Neural progenitor cell (in vitro differentiated cells): ENCODE measurements around the gene HNF4A. TPM values are rescaled to one million over a fixed set of nuclear protein-coding genes. Genes with fewer than 3 reads are reported as not detected.

Source experiments
- DNase-seq: peaks from one replicate; pipeline ENCODE4 v3.0.0-alpha.2; 2016; ENCODE audit warnings: low spot score
- H2AFZ ChIP-seq: fragments of 200-600 bp; sonication (generic); replicated peaks from 2 replicates; pipeline ENCODE4 v1.6.1; 2016; ENCODE audit warnings: antibody characterized with exemption
- H3F3A ChIP-seq: fragments of 200-600 bp; sonication (generic); 2 replicates; pipeline ENCODE4 v1.6.1; 2016; ENCODE audit warnings: antibody characterized with exemption, low read depth
- H3K27ac ChIP-seq: fragments of 200-600 bp; sonication (generic); 2 replicates; pipeline ENCODE4 v1.5.1; 2016; ENCODE audit warnings: mild to moderate bottlenecking
- H3K27me3 ChIP-seq: fragments of 200-600 bp; sonication (generic); 2 replicates; pipeline ENCODE4 v1.6.1; 2016; ENCODE audit warnings: mild to moderate bottlenecking, moderate library complexity
- H3K36me3 ChIP-seq: fragments of 200-600 bp; sonication (generic); 2 replicates; pipeline ENCODE4 v1.5.1; 2016
- H3K4me1 ChIP-seq: fragments of 200-600 bp; sonication (generic); 2 replicates; pipeline ENCODE4 v1.6.1; 2016; ENCODE audit warnings: mixed run types
- H3K4me2 ChIP-seq: fragments of 200-600 bp; sonication (generic); 2 replicates; pipeline ENCODE4 v1.6.1; 2016
- H3K4me3 ChIP-seq: fragments of 200-600 bp; sonication (generic); 2 replicates; pipeline ENCODE4 v1.5.1; 2016
- H3K79me2 ChIP-seq: fragments of 200-600 bp; sonication (generic); 2 replicates; pipeline ENCODE4 v1.6.1; 2016; ENCODE audit warnings: low read depth
- H3K9ac ChIP-seq: fragments of 200-600 bp; sonication (generic); 2 replicates; pipeline ENCODE4 v1.6.1; 2016
- H3K9me3 ChIP-seq: fragments of 200-600 bp; sonication (generic); 2 replicates; pipeline ENCODE4 v1.5.1; 2016; ENCODE audit warnings: low read depth
- H4K20me1 ChIP-seq: fragments of 200-600 bp; sonication (generic); 2 replicates; pipeline ENCODE4 v1.6.1; 2016; ENCODE audit warnings: low read depth
- H3K27ac Mint-ChIP-seq: 3 replicates; pipeline ENCODE4 v1.8.0; 2021; ENCODE audit warnings: mixed read lengths
- H3K27me3 Mint-ChIP-seq: 2 replicates; pipeline ENCODE4 v1.8.0; 2022; ENCODE audit warnings: low read depth, mild to moderate bottlenecking, inconsistent platforms, moderate library complexity, mixed read lengths; ENCODE audit not compliant: insufficient read depth
- H3K36me3 Mint-ChIP-seq: 3 replicates; pipeline ENCODE4 v1.8.0; 2021; ENCODE audit warnings: mixed read lengths
- H3K4me1 Mint-ChIP-seq: 3 replicates; pipeline ENCODE4 v1.8.0; 2021; ENCODE audit warnings: mixed read lengths
- H3K4me3 Mint-ChIP-seq: 3 replicates; pipeline ENCODE4 v1.8.0; 2021; ENCODE audit warnings: mild to moderate bottlenecking, moderate library complexity, mixed read lengths
- H3K9me3 Mint-ChIP-seq: 3 replicates; pipeline ENCODE4 v1.8.0; 2020; ENCODE audit warnings: mixed read lengths
- CTCF ChIP-seq: fragments of 200-600 bp; sonication (generic); IDR thresholded peaks from 2 replicates; pipeline ENCODE4 v1.5.1; 2017; ENCODE audit warnings: antibody characterized with exemption, mild to moderate bottlenecking
- EZH2 ChIP-seq: fragments of 200-600 bp; sonication (generic); IDR thresholded peaks from 2 replicates; pipeline ENCODE4 v1.6.1; 2017; ENCODE audit warnings: antibody characterized with exemption, mild to moderate bottlenecking, moderate library complexity
- EZH2phosphoT487 ChIP-seq: fragments of 200-600 bp; sonication (generic); IDR thresholded peaks from 2 replicates; pipeline ENCODE4 v1.6.1; 2017; ENCODE audit warnings: antibody characterized with exemption
- total RNA-seq: library from RNA; depleted of rRNA; stranded (reverse); fragments of >200 nt; gene quantifications from 2 replicates; pipeline ENCODE4 v1.2.3, GENCODE V29; 2015; ENCODE audit warnings: low replicate concordance

HNF4A gene
- total RNA-seq, 1 donor from 2014 or later: 1.6 TPM

- H3K4me1 ChIP-seq: no peaks in the 10 kb centered on the region
- no peaks in the 10 kb centered on the region for H3K36me3 ChIP-seq
- H3K27me3 ChIP-seq: no peaks in the 10 kb centered on the region
- H3K4me1 Mint-ChIP-seq: peaks cover 4% of the 10 kb centered on the region
- H3K4me3 Mint-ChIP-seq: no peak overlapping the region
- no peaks in the 10 kb centered on the region for H3K9me3 ChIP-seq
- H4K20me1 ChIP-seq: no peaks in the 10 kb centered on the region
- H3K36me3 Mint-ChIP-seq: no peaks in the 10 kb centered on the region
- no peak overlapping the region for H3K4me3 ChIP-seq
- no peak for TF ChIP-seq CTCF
- no peak for TF ChIP-seq EZH2phosphoT487
- no peak for TF ChIP-seq EZH2
- H3K4me2 ChIP-seq: no peak overlapping the region
- no peaks in the 10 kb centered on the region for H3F3A ChIP-seq
- no peak overlapping the region for H3K9ac ChIP-seq
- H3K27me3 Mint-ChIP-seq: peaks cover 3% of the 10 kb centered on the region
- no peak overlapping the region for H3K27ac Mint-ChIP-seq
- no peaks in the 10 kb centered on the region for H3K79me2 ChIP-seq
- no peak for DNase-seq
- H2AFZ ChIP-seq: no peak overlapping the region
- no peaks in the 10 kb centered on the region for H3K9me3 Mint-ChIP-seq
- H3K27ac ChIP-seq: no peak overlapping the region
Observed at GRCh38 chr20:44457016-44457415, 101.5 kb downstream of the HNF4A start.

GRCh38 chr20:44459271-44459670, 103.8 kb downstream of the HNF4A start:
- no peak for TF ChIP-seq EZH2
- no peak for TF ChIP-seq CTCF
- TF ChIP-seq EZH2phosphoT487: no peak
- Histone ChIP-seq H3K36me3 (no peaks in the 10 kb centered on the region), H3K4me2 (no peak overlapping the region), H3K27ac (no peak overlapping the region), H3F3A (no peaks in the 10 kb centered on the region), H3K4me1 (no peaks in the 10 kb centered on the region), H2AFZ (no peak overlapping the region), H4K20me1 (no peaks in the 10 kb centered on the region), H3K9ac (no peak overlapping the region), H3K79me2 (no peaks in the 10 kb centered on the region), H3K27me3 (no peaks in the 10 kb centered on the region), H3K9me3 (no peaks in the 10 kb centered on the region), H3K4me3 (no peak overlapping the region)
- peaks cover 5% of the 10 kb centered on the region for H3K27me3 Mint-ChIP-seq
- no peaks in the 10 kb centered on the region for H3K36me3 Mint-ChIP-seq
- H3K4me1 Mint-ChIP-seq: peaks cover 4% of the 10 kb centered on the region
- no peaks in the 10 kb centered on the region for H3K9me3 Mint-ChIP-seq
- no peak overlapping the region for H3K27ac Mint-ChIP-seq
- no peak for DNase-seq
- no peak overlapping the region for H3K4me3 Mint-ChIP-seq

- DNase-seq: peak; percentile 46
- Histone ChIP-seq H3K9ac (no peak overlapping the region), H4K20me1 (no peaks in the 10 kb centered on the region), H3K27ac (no peak overlapping the region), H3K4me1 (no peaks in the 10 kb centered on the region), H3F3A (no peaks in the 10 kb centered on the region), H3K4me3 (no peak overlapping the region), H3K79me2 (no peaks in the 10 kb centered on the region), H3K4me2 (no peak overlapping the region), H3K9me3 (no peaks in the 10 kb centered on the region), H3K36me3 (no peaks in the 10 kb centered on the region), H3K27me3 (no peaks in the 10 kb centered on the region), H2AFZ (peak overlapping the region; percentile 92)
- Mint-ChIP-seq H3K27ac (peak overlapping the region; percentile 48), H3K4me1 (peaks cover 4% of the 10 kb centered on the region), H3K9me3 (no peaks in the 10 kb centered on the region), H3K27me3 (peaks cover 7% of the 10 kb centered on the region), H3K4me3 (no peak overlapping the region), H3K36me3 (no peaks in the 10 kb centered on the region)
- TF ChIP-seq EZH2phosphoT487 (no peak), CTCF (peak; percentile 55), EZH2 (no peak)
Observed at GRCh38 chr20:44460795-44461141, 105.3 kb downstream of the HNF4A start.
